NCI-H2196 treated with DMSO at 0.1 percent for 48 hours (cell line): Measurements from ENCODE around the gene CYP4F12.
"Not testable (repeated sequence)": the region's sequence is repeated elsewhere in the genome, so short reads cannot be mapped to it uniquely, and the experiment has no call there.

Experiments used
- DNase-seq: peaks from one replicate; lab custom pipeline; 2025; ENCODE audit not compliant: unreplicated experiment; lab: John Stamatoyannopoulos, UW

CYP4F12 gene

GRCh38 chr19:15650123-15650522 lies 22.8 kb upstream of the CYP4F12 start:
- not testable (repeated sequence) for DNase-seq

- no peak for DNase-seq
These were observed 21.1 kb upstream of the CYP4F12 start for GRCh38 chr19:15651791-15652190.

DNA sequence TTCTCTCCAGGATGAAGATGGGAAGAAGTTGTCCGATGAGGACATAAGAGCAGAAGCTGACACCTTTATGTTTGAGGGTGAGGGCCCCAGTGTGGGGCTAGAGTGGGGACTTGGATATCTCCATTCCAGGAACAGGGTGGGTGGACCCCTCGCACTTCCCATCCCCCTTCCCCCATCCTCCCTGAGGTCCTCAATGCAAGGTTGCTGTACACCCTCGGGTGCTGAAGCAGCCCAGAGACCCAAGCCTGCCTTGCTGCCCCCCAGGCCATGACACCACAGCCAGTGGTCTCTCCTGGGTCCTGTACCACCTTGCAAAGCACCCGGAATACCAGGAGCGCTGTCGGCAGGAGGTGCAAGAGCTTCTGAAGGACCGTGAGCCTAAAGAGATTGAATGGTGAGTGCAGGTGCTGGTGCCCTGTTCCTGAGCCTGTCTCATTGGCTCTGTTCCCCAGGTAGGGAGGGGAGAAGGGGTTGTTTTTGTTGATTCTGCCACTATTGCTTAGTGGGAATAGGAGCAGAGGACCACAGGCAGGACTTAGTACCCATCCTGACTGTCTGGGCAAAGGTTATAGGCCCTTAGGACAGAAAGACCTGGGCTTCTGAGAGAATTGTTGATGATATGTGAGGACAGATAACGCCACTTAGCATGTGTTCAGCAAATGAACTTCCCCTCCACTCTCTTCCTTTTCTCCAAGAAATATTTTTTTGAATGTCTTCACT lies 20.2 kb upstream of the CYP4F12 start:
- no peak for DNase-seq

GRCh38 chr19:15656467-15656866 lies 16.4 kb upstream of the CYP4F12 start:
- DNase-seq: no peak

DNA sequence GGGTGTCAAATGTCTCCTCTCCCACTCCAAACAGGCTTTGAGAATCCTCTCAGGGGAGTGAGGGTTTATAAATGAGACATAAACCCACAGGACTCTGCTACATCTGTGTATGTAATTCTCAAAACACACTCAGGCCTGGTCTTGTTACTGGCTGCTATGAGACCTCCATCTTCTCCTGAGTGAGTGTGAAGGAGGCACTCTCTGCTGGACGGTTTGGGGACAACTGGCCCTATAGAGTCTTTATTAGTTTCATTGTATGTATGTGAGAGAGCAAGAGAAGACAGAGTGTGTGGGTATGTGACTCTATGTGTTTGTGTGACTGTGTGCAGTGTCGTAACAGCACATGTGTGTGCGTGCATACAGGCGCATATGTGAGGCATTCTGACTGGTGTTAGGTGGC lies 9.6 kb upstream of the CYP4F12 start:
- no peak for DNase-seq

GRCh38 chr19:15666186-15666585 lies 6.7 kb upstream of the CYP4F12 start:
- no peak for DNase-seq

DNA sequence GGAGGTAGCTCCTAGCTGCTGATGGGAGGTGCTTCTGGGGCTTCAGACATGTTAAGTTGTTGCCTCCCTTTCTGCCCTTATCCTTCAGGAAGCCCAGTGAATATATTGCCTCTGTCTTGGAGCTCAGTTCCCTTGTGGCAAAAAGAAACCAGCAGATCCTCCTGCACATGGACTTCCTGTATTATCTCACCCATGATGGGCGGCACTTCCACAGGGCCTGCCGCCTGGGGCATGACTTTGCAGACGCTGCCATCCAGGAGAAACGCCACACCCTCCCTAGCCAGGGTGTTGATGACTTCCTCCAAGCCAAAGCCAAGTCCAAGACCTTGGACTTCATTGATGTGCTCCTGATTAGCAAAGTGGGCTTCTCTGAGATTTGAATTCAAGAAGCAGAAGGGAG lies 6.0 kb upstream of the CYP4F12 start:
- DNase-seq: no peak

DNA sequence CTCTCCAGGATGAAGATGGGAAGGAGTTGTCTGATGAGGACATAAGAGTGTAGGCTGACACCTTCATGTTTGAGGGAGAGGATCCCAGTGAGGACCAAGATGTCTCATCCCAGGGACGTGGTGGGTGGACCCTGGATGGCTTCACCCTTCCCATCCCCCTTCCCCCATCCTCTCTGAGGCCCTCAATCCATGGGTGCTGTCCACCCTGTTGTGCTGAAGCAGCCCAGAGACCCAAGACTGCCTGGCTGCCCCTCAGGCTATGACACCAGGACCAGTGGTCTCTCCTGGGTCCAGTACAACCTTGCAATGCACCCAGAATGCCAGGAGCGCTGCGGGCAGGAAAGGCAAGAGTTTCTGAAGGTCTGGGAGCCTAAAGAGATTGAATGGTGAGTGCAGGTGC lies 3.4 kb upstream of the CYP4F12 start:
- DNase-seq: no peak

DNA sequence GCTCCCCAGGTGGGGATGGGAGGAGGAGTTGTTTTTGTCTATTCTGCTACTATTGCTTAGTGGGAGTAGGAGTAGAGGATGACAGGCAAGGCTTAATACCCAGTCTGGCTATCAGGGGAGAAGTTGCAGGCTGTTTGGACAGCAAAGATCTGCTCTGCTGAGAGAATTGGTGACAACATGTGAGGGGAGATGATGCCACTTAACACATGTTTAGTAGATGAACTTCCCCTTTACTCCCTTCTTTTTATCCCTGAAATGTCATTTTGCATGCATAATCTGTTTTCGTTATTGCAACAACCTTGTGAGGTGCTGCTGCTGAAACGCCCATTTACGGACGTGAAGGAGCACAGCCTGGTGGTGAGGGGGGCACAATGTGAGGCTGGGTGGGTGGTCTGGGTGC lies 3.0 kb upstream of the CYP4F12 start:
- no peak for DNase-seq

DNA sequence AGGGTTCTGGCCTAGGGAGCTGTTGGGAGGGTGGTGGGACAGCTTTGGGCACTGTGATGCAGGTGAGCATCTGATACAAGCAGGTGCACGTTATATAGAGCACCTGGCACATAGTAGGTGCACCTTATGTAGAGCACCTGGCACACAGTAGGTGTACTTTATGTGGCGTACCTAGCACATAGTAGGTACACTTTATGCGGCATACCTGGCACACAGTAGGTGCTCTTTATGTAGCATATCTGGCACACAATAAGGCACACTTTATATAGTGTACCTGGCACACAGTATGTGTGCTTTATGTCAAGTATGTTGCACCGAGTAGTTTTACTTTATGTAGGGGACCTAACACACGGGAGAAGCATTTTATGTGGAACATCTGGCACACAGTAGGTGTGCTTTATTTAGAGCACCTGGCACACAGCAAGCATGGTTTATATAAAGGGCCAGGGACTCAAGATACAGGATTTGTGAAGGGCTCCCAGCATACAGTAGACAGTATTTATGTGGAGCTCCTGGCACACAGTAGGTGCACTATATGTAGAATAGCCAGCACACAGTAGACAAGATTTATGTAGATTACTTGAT lies 1.6 kb upstream of the CYP4F12 start:
- no peak for DNase-seq

DNA sequence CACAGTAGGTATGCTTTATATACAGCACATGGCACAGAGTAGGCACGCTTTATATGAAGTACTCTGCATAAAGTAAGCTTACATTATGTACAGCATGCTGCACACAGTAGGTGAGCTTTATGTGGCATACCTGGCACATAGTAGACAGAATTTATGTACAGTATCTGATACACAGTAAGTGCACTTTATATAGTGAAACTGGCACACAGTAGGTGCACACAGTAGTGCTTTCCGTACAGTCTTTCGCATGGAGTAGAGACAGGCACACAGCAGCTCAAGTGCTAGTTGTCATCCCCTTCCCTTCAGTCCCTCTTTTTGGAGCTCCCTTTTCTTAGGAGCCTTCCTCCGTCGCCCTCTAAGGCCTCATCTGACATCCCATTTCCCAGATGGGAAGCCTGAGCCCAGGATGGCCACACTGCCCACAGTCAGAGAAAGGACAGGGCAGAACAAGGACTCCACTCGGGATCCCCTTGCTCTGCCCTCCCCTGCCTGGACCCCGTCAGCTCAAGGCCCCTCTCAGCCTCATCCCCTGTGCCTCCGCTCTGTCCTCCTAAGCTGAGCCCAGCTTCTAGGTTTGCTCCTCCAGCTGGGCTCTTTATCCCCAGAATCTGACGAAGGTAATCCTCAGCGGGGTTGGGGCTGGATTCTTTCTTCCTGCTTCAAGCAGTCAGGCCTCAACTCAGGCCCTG lies 852 bp upstream of the CYP4F12 start:
- DNase-seq: no peak

DNA sequence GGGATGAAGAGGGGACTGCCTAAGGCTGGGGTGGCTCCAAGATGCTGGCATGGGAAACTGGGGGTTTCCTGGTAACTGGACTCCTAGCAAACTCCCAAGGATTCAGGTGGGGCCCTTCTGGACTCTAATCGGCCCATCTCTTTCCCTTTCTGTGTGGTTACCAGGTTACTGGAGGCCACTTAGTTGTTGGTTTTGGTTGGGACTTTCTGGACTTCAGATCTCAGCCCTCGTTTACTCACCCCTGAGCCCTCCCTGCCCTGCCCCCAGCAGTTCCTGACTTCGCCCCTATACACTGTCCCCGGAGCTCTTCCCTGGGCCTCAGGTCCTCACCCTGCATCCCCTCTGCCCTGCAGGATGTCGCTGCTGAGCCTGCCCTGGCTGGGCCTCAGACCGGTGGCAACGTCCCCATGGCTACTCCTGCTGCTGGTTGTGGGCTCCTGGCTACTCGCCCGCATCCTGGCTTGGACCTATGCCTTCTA lies 328 bp downstream of the CYP4F12 start:
- peak; percentile 42 for DNase-seq

DNA sequence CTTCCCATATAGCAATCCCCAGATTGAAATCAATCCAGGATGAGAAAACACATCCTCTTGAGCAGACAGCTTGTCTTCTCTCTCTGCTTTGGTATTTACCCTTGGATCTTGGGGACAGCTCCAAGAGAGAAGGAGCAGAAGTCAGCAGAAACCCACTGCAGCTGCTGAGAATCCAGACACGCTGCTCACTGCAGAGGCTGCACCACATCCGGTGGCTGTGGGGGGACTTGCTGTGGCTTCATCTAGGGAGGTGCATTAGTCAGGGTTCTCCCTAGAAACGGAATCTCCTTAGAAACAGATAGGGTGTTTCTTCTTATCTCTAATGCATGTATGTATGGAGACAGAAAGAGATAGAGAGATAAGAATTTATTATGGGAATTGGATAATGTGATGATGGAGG lies 2.7 kb downstream of the CYP4F12 start:
- no peak for DNase-seq

- DNase-seq: no peak
These were observed 6.2 kb downstream of the CYP4F12 start for GRCh38 chr19:15679089-15679488.

- not testable (repeated sequence) for DNase-seq
These were observed 7.0 kb downstream of the CYP4F12 start for GRCh38 chr19:15679865-15680264.

DNA sequence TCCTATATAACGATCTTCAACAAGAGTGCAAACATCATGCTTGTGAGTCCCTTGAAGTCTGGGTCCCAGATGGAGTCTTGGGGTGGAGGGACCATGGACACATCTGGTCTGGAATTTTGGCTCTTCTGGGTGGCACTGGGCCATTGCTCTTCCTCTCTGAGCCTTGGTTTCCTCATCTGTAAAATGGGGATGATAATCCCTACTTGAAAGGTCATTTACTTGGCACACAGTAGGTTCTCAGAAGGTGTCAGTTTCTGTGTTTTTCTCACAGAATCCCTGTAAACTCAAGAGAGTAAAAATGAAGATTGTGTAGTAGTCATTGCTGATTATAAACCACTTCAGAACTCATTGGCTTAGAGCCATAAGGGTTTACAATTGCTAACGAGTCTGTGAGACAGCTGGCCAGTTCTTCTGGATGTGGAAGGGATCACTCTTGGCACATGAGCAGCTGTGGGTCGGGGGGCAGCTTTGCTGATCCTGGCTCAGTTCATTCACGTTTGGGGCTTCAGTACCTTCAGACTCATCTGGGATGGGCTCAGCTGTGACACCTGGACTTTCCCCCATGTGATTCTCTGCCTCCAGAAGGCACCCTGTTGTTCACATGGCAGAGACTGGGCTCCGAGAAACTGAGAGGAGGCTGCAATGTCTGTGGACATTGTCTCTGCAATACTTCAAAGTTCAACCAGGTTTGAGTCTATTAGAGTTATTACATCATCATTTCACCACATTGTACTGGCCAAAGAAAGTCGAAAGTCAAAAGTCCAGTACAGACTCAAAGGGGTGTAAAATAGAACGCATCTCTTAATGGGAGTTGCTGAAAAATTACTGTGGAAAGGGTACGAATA lies 7.8 kb downstream of the CYP4F12 start:
- DNase-seq: no peak

GRCh38 chr19:15683411-15683810 lies 10.5 kb downstream of the CYP4F12 start:
- no peak for DNase-seq

DNA sequence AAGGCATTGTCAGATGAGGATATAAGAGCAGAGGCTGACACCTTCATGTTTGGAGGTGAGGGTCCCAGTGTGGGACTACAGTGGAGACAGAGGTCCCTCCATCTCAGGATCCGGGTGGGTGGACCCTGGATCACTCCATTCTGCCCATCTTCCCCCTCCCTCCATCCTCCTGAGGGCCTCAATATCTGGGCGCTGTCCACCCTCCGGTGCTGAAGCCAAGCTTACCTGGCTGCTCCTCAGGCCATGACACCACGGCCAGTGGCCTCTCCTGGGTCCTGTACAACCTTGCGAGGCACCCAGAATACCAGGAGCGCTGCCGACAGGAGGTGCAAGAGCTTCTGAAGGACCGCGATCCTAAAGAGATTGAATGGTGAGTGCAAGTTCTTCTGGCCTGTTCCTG lies 11.9 kb downstream of the CYP4F12 start:
- DNase-seq: no peak

- DNase-seq: no peak
These were observed 23.8 kb downstream of the CYP4F12 start for GRCh38 chr19:15696654-15697194.

GRCh38 chr19:15701757-15702533 lies 29.1 kb downstream of the CYP4F12 start:
- DNase-seq: peak; percentile 88
